Smooth muscle cell (in vitro differentiated cells): ENCODE measurements around the gene PPARG. TPM values are rescaled to one million over a fixed set of nuclear protein-coding genes. Genes with fewer than 3 reads are reported as not detected.

Experiments used
- DNase-seq: peaks from one replicate; lab custom pipeline; 2025; ENCODE audit not compliant: unreplicated experiment; lab: John Stamatoyannopoulos, UW
- H2AFZ ChIP-seq: fragments of 200-600 bp; sonication (generic); 2 replicates; pipeline ENCODE4 v1.6.0; 2016; ENCODE audit warnings: antibody characterized with exemption, low read depth, mild to moderate bottlenecking
- H3F3A ChIP-seq: fragments of 200-600 bp; sonication (generic); 2 replicates; pipeline ENCODE4 v1.6.0; 2017; ENCODE audit warnings: antibody characterized with exemption, low read depth
- H3K27ac ChIP-seq: fragments of 200-600 bp; sonication (generic); 2 replicates; pipeline ENCODE4 v1.5.1; 2016; ENCODE audit warnings: low read depth, mild to moderate bottlenecking
- H3K27me3 ChIP-seq: fragments of 200-600 bp; sonication (generic); 2 replicates; pipeline ENCODE4 v1.6.1; 2016; ENCODE audit warnings: low read depth, mild to moderate bottlenecking
- H3K36me3 ChIP-seq: fragments of 200-600 bp; sonication (generic); 2 replicates; pipeline ENCODE4 v1.5.1; 2016; ENCODE audit warnings: low read depth
- H3K4me1 ChIP-seq: fragments of 200-600 bp; sonication (generic); 2 replicates; pipeline ENCODE4 v1.5.1; 2016; ENCODE audit warnings: low read depth
- H3K4me2 ChIP-seq: fragments of 200-600 bp; sonication (generic); 2 replicates; pipeline ENCODE4 v1.6.0; 2016; ENCODE audit warnings: mild to moderate bottlenecking
- H3K4me3 ChIP-seq: fragments of 200-600 bp; sonication (generic); 2 replicates; pipeline ENCODE4 v1.5.1; 2016; ENCODE audit warnings: mild to moderate bottlenecking
- H3K79me2 ChIP-seq: fragments of 200-600 bp; sonication (generic); 2 replicates; pipeline ENCODE4 v1.6.0; 2016; ENCODE audit warnings: low read depth, mild to moderate bottlenecking
- H3K9ac ChIP-seq: fragments of 200-600 bp; sonication (generic); 2 replicates; pipeline ENCODE4 v1.6.0; 2016; ENCODE audit warnings: low read depth
- H3K9me3 ChIP-seq: fragments of 200-600 bp; sonication (generic); replicated peaks from 2 replicates; pipeline ENCODE4 v1.5.1; 2016; ENCODE audit warnings: low read depth
- H4K20me1 ChIP-seq: fragments of 200-600 bp; sonication (generic); 2 replicates; pipeline ENCODE4 v1.6.0; 2016; ENCODE audit warnings: low read depth
- WGBS: methylation state at CpG from one replicate; pipeline ENCODE4 v1.1.7; 2016; ENCODE audit warnings: low lambda C conversion rate; 5-methylcytosine and 5-hydroxymethylcytosine counted together
- polyA plus RNA-seq: library from polyadenylated mRNA; unstranded; fragments of >200 nt; fragmentation: Nextera tagmentation; extraction: Ambion mirVana; gene quantifications from 2 replicates; pipeline ENCODE4 v1.2.1, GENCODE V29; 2016
- total RNA-seq: library from RNA; depleted of rRNA; stranded (reverse); fragments of >200 nt; gene quantifications from 2 replicates; pipeline ENCODE4 v1.2.3, GENCODE V29; 2014
- TF ChIP-seq, protein P1 (sequence below): fragments of 200-600 bp; sonication (generic); IDR thresholded peaks from 2 replicates; pipeline ENCODE4 v1.5.1; 2017; ENCODE audit warnings: borderline replicate concordance, mild to moderate bottlenecking, antibody characterized with exemption; ENCODE audit not compliant: insufficient read depth, poor library complexity, severe bottlenecking

The PPARG gene
- total and polyA plus RNA-seq, 2 experiments from 2014 or later, result 1.5 to 8.5 TPM

DNA sequence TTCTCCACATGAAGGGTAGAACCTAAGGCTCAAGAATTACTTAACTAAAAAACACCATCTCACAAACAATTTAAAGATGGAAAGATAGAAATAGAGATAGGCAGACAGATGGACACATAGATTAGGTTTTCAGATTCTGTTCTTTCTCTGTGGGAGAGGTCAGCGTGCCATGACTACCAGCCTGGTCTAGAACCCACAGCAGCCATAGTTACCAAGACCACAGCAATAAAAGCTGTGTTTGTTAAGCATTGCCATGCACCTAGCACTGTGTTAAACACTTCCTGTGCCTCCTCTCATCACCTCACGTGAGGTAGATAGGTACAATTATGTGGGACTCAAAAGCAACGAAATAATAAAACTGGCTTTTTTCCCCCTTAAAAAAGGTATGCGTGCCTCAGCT is 112.3 kb downstream of the PPARG start:
- H3K4me2 ChIP-seq, result peak overlapping the region; percentile 29
- no peaks in the 10 kb centered on the region for H3K79me2 ChIP-seq
- no peak for DNase-seq
- 89% methylated on average over 4 of the region's 4 CpGs for WGBS
- H3K9ac ChIP-seq, result no peak overlapping the region
- H3K4me1 ChIP-seq, result no peaks in the 10 kb centered on the region
- peak overlapping the region; percentile 60 for H3K27ac ChIP-seq
- no peaks in the 10 kb centered on the region for H3K27me3 ChIP-seq
- H3K36me3 ChIP-seq, result no peaks in the 10 kb centered on the region
- H4K20me1 ChIP-seq, result no peaks in the 10 kb centered on the region
- no peaks in the 10 kb centered on the region for H3K9me3 ChIP-seq
- TF ChIP-seq, protein P1, sequence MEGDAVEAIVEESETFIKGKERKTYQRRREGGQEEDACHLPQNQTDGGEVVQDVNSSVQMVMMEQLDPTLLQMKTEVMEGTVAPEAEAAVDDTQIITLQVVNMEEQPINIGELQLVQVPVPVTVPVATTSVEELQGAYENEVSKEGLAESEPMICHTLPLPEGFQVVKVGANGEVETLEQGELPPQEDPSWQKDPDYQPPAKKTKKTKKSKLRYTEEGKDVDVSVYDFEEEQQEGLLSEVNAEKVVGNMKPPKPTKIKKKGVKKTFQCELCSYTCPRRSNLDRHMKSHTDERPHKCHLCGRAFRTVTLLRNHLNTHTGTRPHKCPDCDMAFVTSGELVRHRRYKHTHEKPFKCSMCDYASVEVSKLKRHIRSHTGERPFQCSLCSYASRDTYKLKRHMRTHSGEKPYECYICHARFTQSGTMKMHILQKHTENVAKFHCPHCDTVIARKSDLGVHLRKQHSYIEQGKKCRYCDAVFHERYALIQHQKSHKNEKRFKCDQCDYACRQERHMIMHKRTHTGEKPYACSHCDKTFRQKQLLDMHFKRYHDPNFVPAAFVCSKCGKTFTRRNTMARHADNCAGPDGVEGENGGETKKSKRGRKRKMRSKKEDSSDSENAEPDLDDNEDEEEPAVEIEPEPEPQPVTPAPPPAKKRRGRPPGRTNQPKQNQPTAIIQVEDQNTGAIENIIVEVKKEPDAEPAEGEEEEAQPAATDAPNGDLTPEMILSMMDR, result no peak
- H3F3A ChIP-seq, result peaks cover 11% of the 10 kb centered on the region
- no peak overlapping the region for H3K4me3 ChIP-seq
- no peak overlapping the region for H2AFZ ChIP-seq

DNA sequence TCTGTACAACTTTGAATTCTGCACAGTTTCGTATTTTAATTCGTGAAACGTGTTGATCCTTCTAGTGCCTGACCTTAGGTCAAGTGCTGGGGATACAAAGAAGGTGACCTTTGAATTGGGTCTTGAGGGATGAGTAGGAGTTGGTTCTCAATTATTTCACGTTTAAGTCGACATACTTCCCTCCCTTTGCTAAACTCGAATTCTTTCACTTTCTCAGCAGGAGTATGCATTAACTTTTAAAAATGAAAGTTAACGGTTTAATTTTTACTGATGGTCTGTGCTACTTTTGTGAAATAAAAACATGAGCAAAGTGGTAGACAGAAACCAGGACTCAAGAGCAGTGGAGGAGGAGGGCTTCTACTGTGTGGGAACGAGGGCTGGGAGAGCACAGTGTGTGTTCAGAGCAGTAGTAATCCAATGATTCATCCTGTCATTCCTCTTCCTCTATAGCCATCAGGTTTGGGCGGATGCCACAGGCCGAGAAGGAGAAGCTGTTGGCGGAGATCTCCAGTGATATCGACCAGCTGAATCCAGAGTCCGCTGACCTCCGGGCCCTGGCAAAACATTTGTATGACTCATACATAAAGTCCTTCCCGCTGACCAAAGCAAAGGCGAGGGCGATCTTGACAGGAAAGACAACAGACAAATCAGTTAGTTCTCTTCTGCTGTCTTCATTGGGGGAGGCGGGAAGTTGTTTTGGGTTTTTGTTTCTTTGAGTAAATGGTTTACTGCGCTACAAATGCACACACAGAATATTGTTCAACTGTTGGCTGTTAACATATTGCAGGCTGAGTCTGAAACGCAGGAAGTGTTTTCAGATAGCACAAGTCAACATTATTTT is 116.8 kb downstream of the PPARG start:
- TF ChIP-seq, protein P1, result no peak
- Histone ChIP-seq H3F3A (peaks cover 11% of the 10 kb centered on the region), H3K4me3 (peak overlapping the region; percentile 24), H2AFZ (peak overlapping the region; percentile 76), H3K4me1 (no peaks in the 10 kb centered on the region), H3K4me2 (peak overlapping the region; percentile 81), H3K9ac (peak overlapping the region; percentile 18), H3K79me2 (no peaks in the 10 kb centered on the region), H3K27me3 (no peaks in the 10 kb centered on the region), H4K20me1 (no peaks in the 10 kb centered on the region), H3K27ac (peak overlapping the region; percentile 75), H3K36me3 (no peaks in the 10 kb centered on the region), H3K9me3 (no peaks in the 10 kb centered on the region)
- 24% methylated on average over 20 of the region's 20 CpGs for WGBS
- DNase-seq, result no peak

DNA sequence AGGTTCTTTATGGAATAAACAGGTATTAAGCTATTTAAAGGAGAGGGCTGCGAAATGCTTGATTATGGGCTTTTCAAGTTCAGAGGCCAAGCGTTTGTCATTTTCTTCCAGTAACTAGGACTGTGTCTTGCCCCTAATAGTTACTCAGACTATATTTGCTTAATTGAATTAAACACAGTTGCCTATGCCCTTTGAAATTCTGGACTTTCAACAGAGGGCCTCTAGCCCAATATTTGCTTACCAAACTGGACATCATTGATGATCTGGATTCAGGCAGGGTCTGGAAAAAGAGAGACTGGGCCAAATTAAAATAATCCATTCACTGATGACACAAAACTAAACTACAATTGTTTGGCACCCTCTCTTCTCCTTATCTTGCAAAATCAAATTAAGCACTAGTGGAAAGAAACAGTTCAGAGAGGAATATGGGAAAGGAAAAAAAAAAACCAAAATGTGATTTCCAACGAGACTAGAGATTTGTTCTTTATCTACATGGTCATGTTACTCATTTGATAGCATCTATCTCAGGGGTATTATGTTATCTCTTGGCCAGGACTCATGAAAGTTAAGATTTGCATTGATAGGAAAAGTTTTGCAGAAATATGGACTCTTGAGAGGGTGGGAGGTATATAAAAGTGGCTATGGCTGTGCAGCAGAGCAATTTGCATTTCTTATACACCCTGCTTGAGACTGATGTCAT is 120.3 kb downstream of the PPARG start:
- H3K9me3 ChIP-seq, result no peaks in the 10 kb centered on the region
- H3F3A ChIP-seq, result peaks cover 11% of the 10 kb centered on the region
- no peak overlapping the region for H2AFZ ChIP-seq
- DNase-seq, result no peak
- H3K9ac ChIP-seq, result no peak overlapping the region
- TF ChIP-seq, protein P1, result no peak
- H3K4me2 ChIP-seq, result no peak overlapping the region
- H3K27me3 ChIP-seq, result no peaks in the 10 kb centered on the region
- no peak overlapping the region for H3K27ac ChIP-seq
- H3K4me3 ChIP-seq, result no peak overlapping the region
- no peaks in the 10 kb centered on the region for H3K79me2 ChIP-seq
- WGBS, result 77% methylated on average over 3 of the region's 3 CpGs
- H4K20me1 ChIP-seq, result no peaks in the 10 kb centered on the region
- no peaks in the 10 kb centered on the region for H3K36me3 ChIP-seq
- H3K4me1 ChIP-seq, result no peaks in the 10 kb centered on the region
